ENCODE data around the gene FBXO45. TPM values are rescaled to one million over a fixed set of nuclear protein-coding genes. Genes with fewer than 3 reads are reported as not detected.
"Not testable (repeated sequence)": the region's sequence is repeated elsewhere in the genome, so short reads cannot be mapped to it uniquely, and the experiment has no call there.

FBXO45 gene
- total RNA-seq, 4 donors from 2014 or later: 6.6 to 19.9 (median 12.9) TPM

DNA sequence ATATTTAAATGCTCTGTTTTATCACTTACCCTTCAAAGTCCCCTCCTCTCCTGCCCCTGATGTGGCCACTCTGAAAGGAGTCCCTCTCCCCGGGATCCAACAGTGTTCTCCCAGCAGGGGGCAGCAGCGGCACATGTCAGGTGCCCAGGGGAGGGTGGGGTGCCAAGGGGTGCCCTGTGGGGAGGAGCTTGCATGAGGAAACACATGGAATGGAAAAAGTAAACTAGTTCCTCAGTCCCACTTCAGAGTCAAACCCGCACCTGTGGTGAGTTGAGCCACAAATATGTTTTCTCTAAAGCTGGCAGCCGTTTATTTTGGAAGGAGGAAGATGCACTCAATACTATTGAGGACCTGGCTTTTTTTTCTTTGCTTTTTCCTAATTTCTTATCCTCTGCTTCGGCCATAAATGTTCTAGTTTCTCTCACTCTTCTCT, 40.9 kb downstream of the FBXO45 start:
- TF ChIP-seq, protein P1, sequence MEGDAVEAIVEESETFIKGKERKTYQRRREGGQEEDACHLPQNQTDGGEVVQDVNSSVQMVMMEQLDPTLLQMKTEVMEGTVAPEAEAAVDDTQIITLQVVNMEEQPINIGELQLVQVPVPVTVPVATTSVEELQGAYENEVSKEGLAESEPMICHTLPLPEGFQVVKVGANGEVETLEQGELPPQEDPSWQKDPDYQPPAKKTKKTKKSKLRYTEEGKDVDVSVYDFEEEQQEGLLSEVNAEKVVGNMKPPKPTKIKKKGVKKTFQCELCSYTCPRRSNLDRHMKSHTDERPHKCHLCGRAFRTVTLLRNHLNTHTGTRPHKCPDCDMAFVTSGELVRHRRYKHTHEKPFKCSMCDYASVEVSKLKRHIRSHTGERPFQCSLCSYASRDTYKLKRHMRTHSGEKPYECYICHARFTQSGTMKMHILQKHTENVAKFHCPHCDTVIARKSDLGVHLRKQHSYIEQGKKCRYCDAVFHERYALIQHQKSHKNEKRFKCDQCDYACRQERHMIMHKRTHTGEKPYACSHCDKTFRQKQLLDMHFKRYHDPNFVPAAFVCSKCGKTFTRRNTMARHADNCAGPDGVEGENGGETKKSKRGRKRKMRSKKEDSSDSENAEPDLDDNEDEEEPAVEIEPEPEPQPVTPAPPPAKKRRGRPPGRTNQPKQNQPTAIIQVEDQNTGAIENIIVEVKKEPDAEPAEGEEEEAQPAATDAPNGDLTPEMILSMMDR (IDR thresholded peaks at IDR 0.05): peak; percentile 88 to 94 (median 91)
- no peak for TF ChIP-seq POLR2A (IDR thresholded peaks at IDR 0.05)
- H3K27ac ChIP-seq: peak overlapping the region in 3 of 4 donors; percentile 16 to 79 (median 40)
- H3K4me3 ChIP-seq: no peak overlapping the region
- peaks cover 0 to 10% (median 0%) of the 10 kb centered on the region in 4 donors for H3K27me3 ChIP-seq
- peak; percentile 70 for DNase-seq
- intact Hi-C loops (cut with DNase I): loop anchor here (5.0 kb wide), 1 partner anchor 78 kb away; no protein-coding TSS in a partner anchor
- H3K36me3 ChIP-seq: no peaks in the 10 kb centered on the region
- H3K9me3 ChIP-seq: no peaks in the 10 kb centered on the region
- H3K4me1 ChIP-seq: peaks cover 0 to 37% (median 24%) of the 10 kb centered on the region in 3 donors
- WGBS, 2 donors: 9 to 12% methylated on average over 5 of the region's 5 CpGs

DNA sequence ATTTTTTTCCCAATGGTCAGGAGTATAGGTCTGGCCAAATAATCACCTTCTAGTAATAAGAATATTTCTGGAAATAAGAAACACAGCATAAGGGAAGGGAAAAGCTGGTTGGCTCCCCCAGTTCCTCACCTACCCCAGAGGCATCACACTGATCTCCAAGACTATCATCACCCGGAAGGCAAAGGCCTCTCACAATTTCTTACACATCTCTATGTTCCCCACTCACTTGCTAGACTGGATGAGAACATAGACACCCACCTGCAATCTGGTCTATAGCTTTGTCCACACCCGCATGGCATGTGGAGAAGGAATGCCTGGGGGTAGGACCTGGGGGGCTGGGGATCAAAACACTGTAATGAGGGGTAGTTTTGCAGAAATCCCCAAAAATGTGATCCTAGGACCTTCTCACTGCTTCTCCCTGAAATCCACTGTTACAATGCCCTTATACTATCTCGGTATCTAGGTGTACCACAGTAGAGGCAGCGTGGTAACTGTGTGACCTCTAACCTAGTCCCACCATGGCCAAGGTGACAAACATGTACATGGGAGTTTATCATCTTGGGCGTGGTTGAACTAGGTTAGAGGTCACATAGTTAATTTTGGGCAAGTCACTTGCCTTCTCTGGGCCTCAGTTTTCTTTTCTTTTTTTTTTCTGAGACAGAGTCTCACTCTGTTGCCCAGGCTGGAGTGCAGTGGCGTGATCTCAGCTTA, 41.5 kb downstream of the FBXO45 start:
- Histone ChIP-seq H3K9me3 (no peaks in the 10 kb centered on the region), H3K36me3 (no peaks in the 10 kb centered on the region), H3K4me1 (peaks cover 0 to 37% (median 24%) of the 10 kb centered on the region in 3 donors), H3K27ac (peak overlapping the region; percentile 16 to 79 (median 50)), H3K4me3 (no peak overlapping the region), H3K27me3 (peaks cover 0 to 4% (median 0%) of the 10 kb centered on the region in 4 donors)
- no peak for DNase-seq
- TF ChIP-seq POLR2A (IDR thresholded peaks at IDR 0.05): no peak
- TF ChIP-seq, protein P1 (IDR thresholded peaks at IDR 0.05): no peak
- 70% methylated on average over 5 to 6 of the region's 6 CpGs for WGBS, 2 donors
- intact Hi-C loops (cut with DNase I): loop anchor here (5.0 kb wide), 1 partner anchor 77 kb away; no protein-coding TSS in a partner anchor

DNA sequence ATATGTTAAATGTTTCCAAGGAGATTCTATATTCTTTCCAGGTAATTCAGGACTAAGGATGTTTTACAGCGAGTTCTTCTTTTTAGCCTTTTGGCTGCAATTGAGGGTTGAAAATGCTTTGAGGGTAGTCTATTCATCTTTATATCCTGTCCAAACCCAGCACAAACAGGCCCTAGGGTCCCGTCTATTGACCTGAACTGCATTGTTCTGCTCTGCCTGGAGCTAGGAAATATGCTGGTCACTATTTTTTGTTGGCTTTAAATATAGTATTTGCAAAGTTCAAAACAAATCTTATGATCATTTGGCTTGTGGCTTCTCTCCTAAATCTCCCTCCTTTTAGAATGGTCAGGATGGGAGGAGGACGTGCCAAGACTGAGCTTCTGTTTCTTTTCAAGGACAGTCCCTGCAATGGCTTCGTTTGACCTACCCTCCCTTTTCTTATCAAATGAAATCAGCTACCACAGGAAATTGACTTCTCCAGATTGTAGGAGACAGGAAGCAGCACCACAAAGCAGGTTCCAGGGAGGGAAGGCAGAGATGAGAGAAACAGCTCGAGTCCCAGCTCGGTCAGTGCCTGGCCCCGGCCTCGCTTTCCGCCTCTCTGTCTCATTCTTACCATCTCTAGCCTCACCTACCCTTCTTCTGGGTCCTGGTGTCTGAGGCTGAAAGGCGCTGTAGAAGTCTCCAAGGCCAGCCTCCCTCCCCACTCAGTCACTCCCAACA, 43.5 kb downstream of the FBXO45 start:
- intact Hi-C loops (cut with DNase I): no loop called here
- Histone ChIP-seq H3K27me3 (no peaks in the 10 kb centered on the region), H3K36me3 (no peaks in the 10 kb centered on the region), H3K4me1 (peaks cover 0 to 37% (median 24%) of the 10 kb centered on the region in 3 donors), H3K9me3 (no peaks in the 10 kb centered on the region), H3K4me3 (peak overlapping the region in 1 of 4 donors; percentile 28), H3K27ac (peak overlapping the region; percentile 29 to 79 (median 70))
- TF ChIP-seq POLR2A (IDR thresholded peaks at IDR 0.05): no peak
- TF ChIP-seq, protein P1 (IDR thresholded peaks at IDR 0.05): no peak
- no peak for DNase-seq
- 61 to 65% methylated on average over 10 of the region's 10 CpGs for WGBS, 2 donors

GRCh38 chr3:196615234-196615633, 46.8 kb downstream of the FBXO45 start:
- intact Hi-C loops (cut with DNase I); H3K9me3 ChIP-seq; H3K4me3 ChIP-seq; H3K27ac ChIP-seq; H3K27me3 ChIP-seq; H3K36me3 ChIP-seq; DNase-seq: not testable (repeated sequence)
- H3K4me1 ChIP-seq: peaks cover 4 to 35% (median 22%) of the 10 kb centered on the region in 3 donors
- 90 to 92% methylated on average over 5 to 6 of the region's 6 CpGs for whole genome bisulfite sequencing, 2 donors

- no peaks in the 10 kb centered on the region for H3K36me3 ChIP-seq
- no peaks in the 10 kb centered on the region for H3K27me3 ChIP-seq
- intact Hi-C loops (cut with DNase I): no loop called here
- WGBS, 2 donors: 68 to 72% methylated on average over 5 of the region's 5 CpGs
- H3K27ac ChIP-seq: no peak overlapping the region
- no peak for DNase-seq
- TF ChIP-seq, protein P1 (IDR thresholded peaks at IDR 0.05): no peak
- no peak for TF ChIP-seq POLR2A (IDR thresholded peaks at IDR 0.05)
- H3K4me1 ChIP-seq: peaks cover 4 to 21% (median 14%) of the 10 kb centered on the region in 3 donors
- no peak overlapping the region for H3K4me3 ChIP-seq
- no peaks in the 10 kb centered on the region for H3K9me3 ChIP-seq
Observed at GRCh38 chr3:196617256-196617655, 48.8 kb downstream of the FBXO45 start.
